Measurements from ENCODE around the gene LRCH4. TPM values are rescaled to one million over a fixed set of nuclear protein-coding genes. Genes with fewer than 3 reads are reported as not detected.
"Not testable (repeated sequence)": the region's sequence is repeated elsewhere in the genome, so short reads cannot be mapped to it uniquely, and the experiment has no call there.

The LRCH4 gene
- polyA plus RNA-seq, 6 donors from 2014 or later, result 81.4 to 172 (median 106) TPM

GRCh38 chr7:100563809-100564400, 22.0 kb downstream of the LRCH4 start:
- H3K4me3 Mint-ChIP-seq, result no peak overlapping the region
- H3K9me3 Mint-ChIP-seq, result no peaks in the 10 kb centered on the region
- H3K27me3 Mint-ChIP-seq, result no peaks in the 10 kb centered on the region
- DNase-seq, result peak; percentile 76
- no peaks in the 10 kb centered on the region for H3K36me3 Mint-ChIP-seq
- peak; percentile 76 to 77 for ATAC-seq (ENCODE audit: low read depth in 2 of 2)
- H3K27ac Mint-ChIP-seq, result peak overlapping the region in 1 of 6 donors; percentile 76
- peaks cover 20 to 42% (median 38%) of the 10 kb centered on the region in 3 donors for H3K4me1 Mint-ChIP-seq

GRCh38 chr7:100563100-100563564, 22.8 kb downstream of the LRCH4 start:
- Mint-ChIP-seq H3K4me3 (peak overlapping the region in 1 of 8 donors; percentile 25), H3K36me3 (no peaks in the 10 kb centered on the region), H3K27me3 (no peaks in the 10 kb centered on the region), H3K4me1 (peaks cover 15 to 34% (median 31%) of the 10 kb centered on the region in 3 donors), H3K27ac (no peak overlapping the region), H3K9me3 (no peaks in the 10 kb centered on the region)
- DNase-seq (no peak), ATAC-seq (ENCODE audit: low read depth in 2 of 2) (no peak)

- ATAC-seq (ENCODE audit: low read depth in 2 of 2), result no peak
- no peaks in the 10 kb centered on the region for H3K9me3 Mint-ChIP-seq
These were observed 23.5 kb downstream of the LRCH4 start for GRCh38 chr7:100562195-100563099.

GRCh38 chr7:100561491-100562194, 24.3 kb downstream of the LRCH4 start:
- Mint-ChIP-seq H3K27ac (no peak overlapping the region), H3K27me3 (no peaks in the 10 kb centered on the region), H3K36me3 (no peaks in the 10 kb centered on the region), H3K4me1 (peaks cover 8 to 20% (median 19%) of the 10 kb centered on the region in 3 donors), H3K4me3 (no peak overlapping the region), H3K9me3 (no peaks in the 10 kb centered on the region)
- ATAC-seq (ENCODE audit: low read depth in 2 of 2), result no peak
- DNase-seq, result no peak

More at GRCh38 chr7:100562195-100563099, 23.5 kb downstream of the LRCH4 start:
- Mint-ChIP-seq H3K27ac (peak overlapping the region in 1 of 6 donors; percentile 62), H3K27me3 (no peaks in the 10 kb centered on the region), H3K36me3 (no peaks in the 10 kb centered on the region), H3K4me3 (no peak overlapping the region), H3K4me1 (peaks cover 8 to 27% (median 24%) of the 10 kb centered on the region in 3 donors)
- DNase-seq, result no peak

GRCh38 chr7:100559127-100559526, 26.8 kb downstream of the LRCH4 start:
- Mint-ChIP-seq H3K9me3 (no peaks in the 10 kb centered on the region), H3K36me3 (peaks cover 0 to 5% of the 10 kb centered on the region in 2 donors), H3K27ac (no peak overlapping the region), H3K27me3 (no peaks in the 10 kb centered on the region), H3K4me1 (peaks cover 8 to 17% (median 14%) of the 10 kb centered on the region in 3 donors), H3K4me3 (no peak overlapping the region)
- no peak for ATAC-seq (ENCODE audit: low read depth in 2 of 2)
- DNase-seq, result no peak

GRCh38 chr7:100556541-100556940, 29.4 kb downstream of the LRCH4 start:
- H3K4me3 Mint-ChIP-seq, result no peak overlapping the region

GRCh38 chr7:100555701-100556100, 30.2 kb downstream of the LRCH4 start:
- H3K9me3 Mint-ChIP-seq, result no peaks in the 10 kb centered on the region
- H3K27ac Mint-ChIP-seq, result peak overlapping the region in 1 of 6 donors; percentile 1
- DNase-seq (no peak), ATAC-seq (ENCODE audit: low read depth in 2 of 2) (no peak)
- H3K4me3 Mint-ChIP-seq, result no peak overlapping the region
- H3K4me1 Mint-ChIP-seq, result peaks cover 8 to 16% (median 8%) of the 10 kb centered on the region in 3 donors
- peaks cover 5 to 7% of the 10 kb centered on the region in 2 donors for H3K36me3 Mint-ChIP-seq
- no peaks in the 10 kb centered on the region for H3K27me3 Mint-ChIP-seq

More at GRCh38 chr7:100556541-100556940, 29.4 kb downstream of the LRCH4 start:
- Mint-ChIP-seq H3K36me3 (peaks cover 5 to 7% of the 10 kb centered on the region in 2 donors), H3K27ac (no peak overlapping the region), H3K9me3 (no peaks in the 10 kb centered on the region), H3K4me1 (peaks cover 7 to 15% (median 8%) of the 10 kb centered on the region in 3 donors), H3K27me3 (no peaks in the 10 kb centered on the region)
- DNase-seq (no peak), ATAC-seq (ENCODE audit: low read depth in 2 of 2) (no peak)

- ATAC-seq (ENCODE audit: low read depth in 2 of 2), result no peak
- Mint-ChIP-seq H3K4me3 (no peak overlapping the region), H3K36me3 (peaks cover 7 to 9% of the 10 kb centered on the region in 2 donors), H3K27ac (peak overlapping the region in 1 of 6 donors; percentile 47), H3K4me1 (peaks cover 14 to 25% (median 15%) of the 10 kb centered on the region in 3 donors), H3K9me3 (no peaks in the 10 kb centered on the region), H3K27me3 (no peaks in the 10 kb centered on the region)
- DNase-seq, result no peak
These were observed 32.9 kb downstream of the LRCH4 start for GRCh38 chr7:100553032-100553431.

GRCh38 chr7:100552532-100552931, 33.4 kb downstream of the LRCH4 start:
- no peaks in the 10 kb centered on the region for H3K9me3 Mint-ChIP-seq
- DNase-seq, result no peak
- peaks cover 7 to 9% of the 10 kb centered on the region in 2 donors for H3K36me3 Mint-ChIP-seq
- H3K27me3 Mint-ChIP-seq, result no peaks in the 10 kb centered on the region
- H3K4me3 Mint-ChIP-seq, result peak overlapping the region in 1 of 8 donors; percentile 53
- peak overlapping the region in 2 of 6 donors; percentile 47 to 67 for H3K27ac Mint-ChIP-seq
- ATAC-seq (ENCODE audit: low read depth in 2 of 2), result no peak
- H3K4me1 Mint-ChIP-seq, result peaks cover 18 to 30% (median 20%) of the 10 kb centered on the region in 3 donors

GRCh38 chr7:100548446-100548845, 37.5 kb downstream of the LRCH4 start:
- H3K9me3 Mint-ChIP-seq; ATAC-seq (ENCODE audit: low read depth in 2 of 2); DNase-seq; H3K27me3 Mint-ChIP-seq; H3K36me3 Mint-ChIP-seq: not testable (repeated sequence)
- H3K4me1 Mint-ChIP-seq, result peaks cover 26 to 45% (median 42%) of the 10 kb centered on the region in 3 donors
- H3K27ac Mint-ChIP-seq, result peak overlapping the region in 1 of 6 donors; percentile 42
- H3K4me3 Mint-ChIP-seq, result peak overlapping the region in 1 of 8 donors; percentile 47

- Mint-ChIP-seq H3K27ac (peak overlapping the region in 5 of 6 donors; percentile 30 to 86 (median 70)), H3K4me3 (peak overlapping the region in 2 of 8 donors; percentile 16 to 45), H3K9me3 (no peaks in the 10 kb centered on the region), H3K36me3 (peaks cover 5 to 7% of the 10 kb centered on the region in 2 donors), H3K4me1 (peaks cover 26 to 45% (median 42%) of the 10 kb centered on the region in 3 donors), H3K27me3 (no peaks in the 10 kb centered on the region)
- DNase-seq, result no peak
- no peak for ATAC-seq (ENCODE audit: low read depth in 2 of 2)
These were observed 38.1 kb downstream of the LRCH4 start for GRCh38 chr7:100547872-100548271.

GRCh38 chr7:100546926-100547800, 38.8 kb downstream of the LRCH4 start:
- H3K27ac Mint-ChIP-seq, result peak overlapping the region in 5 of 6 donors; percentile 27 to 86 (median 63)
- H3K4me3 Mint-ChIP-seq, result peak overlapping the region in 1 of 8 donors; percentile 16
- peaks cover 27 to 49% (median 46%) of the 10 kb centered on the region in 3 donors for H3K4me1 Mint-ChIP-seq
- no peaks in the 10 kb centered on the region for H3K27me3 Mint-ChIP-seq
- no peak for DNase-seq
- H3K36me3 Mint-ChIP-seq, result peaks cover under 1 to 5% of the 10 kb centered on the region in 2 donors
- ATAC-seq (ENCODE audit: low read depth in 2 of 2), result no peak
- no peaks in the 10 kb centered on the region for H3K9me3 Mint-ChIP-seq
